GM15510 (cell line): ENCODE measurements around the gene EPAS1.

Experiments used
- POLR2A ChIP-seq: IDR thresholded peaks from 3 replicates; pipeline ENCODE4 v1.6.1; 2011; ENCODE audit warnings: borderline replicate concordance; ENCODE audit not compliant: insufficient read length; ENCODE audit errors: extremely low read depth

EPAS1 gene

GRCh38 chr2:46296840-46297545 lies at the start of gene EPAS1:
EPAS1 (plus strand) TSS chr2:46297407; CDS start chr2:46297912, 505 bp downstream.
- TF ChIP-seq POLR2A: no peak

- TF ChIP-seq POLR2A: no peak
Measured at GRCh38 chr2:46248171-46248570, 49.0 kb upstream of the EPAS1 start.

- no peak for TF ChIP-seq POLR2A
Measured at GRCh38 chr2:46249654-46250053, 47.6 kb upstream of the EPAS1 start.

GRCh38 chr2:46252891-46253659 lies 44.1 kb upstream of the EPAS1 start:
- TF ChIP-seq POLR2A: no peak

GRCh38 chr2:46254474-46254873 lies 42.7 kb upstream of the EPAS1 start:
- no peak for TF ChIP-seq POLR2A

- TF ChIP-seq POLR2A: no peak
Measured at GRCh38 chr2:46256563-46257142, 40.6 kb upstream of the EPAS1 start.

GRCh38 chr2:46257476-46257875 lies 39.7 kb upstream of the EPAS1 start:
- no peak for TF ChIP-seq POLR2A

GRCh38 chr2:46257980-46258379 lies 39.2 kb upstream of the EPAS1 start:
- TF ChIP-seq POLR2A: no peak

GRCh38 chr2:46258937-46259776 lies 38.0 kb upstream of the EPAS1 start:
- no peak for TF ChIP-seq POLR2A

GRCh38 chr2:46259777-46260168 lies 37.4 kb upstream of the EPAS1 start:
- TF ChIP-seq POLR2A: no peak

- no peak for TF ChIP-seq POLR2A
Measured at GRCh38 chr2:46260305-46260704, 36.9 kb upstream of the EPAS1 start.

- TF ChIP-seq POLR2A: no peak
Measured at GRCh38 chr2:46262248-46262938, 34.8 kb upstream of the EPAS1 start.

- TF ChIP-seq POLR2A: no peak
Measured at GRCh38 chr2:46263347-46263746, 33.9 kb upstream of the EPAS1 start.

- TF ChIP-seq POLR2A: no peak
Measured at GRCh38 chr2:46264447-46264846, 32.8 kb upstream of the EPAS1 start.
